NCI-H2029 treated with DMSO at 0.1 percent for 48 hours (cell line): Measurements from ENCODE around the gene ZMIZ1.
"Not testable (repeated sequence)": the region's sequence is repeated elsewhere in the genome, so short reads cannot be mapped to it uniquely, and the experiment has no call there.

Experiments used
- DNase-seq: peaks from one replicate; lab custom pipeline; 2025; lab: John Stamatoyannopoulos, UW

ZMIZ1 gene

GRCh38 chr10:79268161-79268601 is 199.4 kb downstream of the ZMIZ1 start:
- DNase-seq: no peak

- DNase-seq: no peak
Measured at GRCh38 chr10:79268742-79269141, 200.0 kb downstream of the ZMIZ1 start.

DNA sequence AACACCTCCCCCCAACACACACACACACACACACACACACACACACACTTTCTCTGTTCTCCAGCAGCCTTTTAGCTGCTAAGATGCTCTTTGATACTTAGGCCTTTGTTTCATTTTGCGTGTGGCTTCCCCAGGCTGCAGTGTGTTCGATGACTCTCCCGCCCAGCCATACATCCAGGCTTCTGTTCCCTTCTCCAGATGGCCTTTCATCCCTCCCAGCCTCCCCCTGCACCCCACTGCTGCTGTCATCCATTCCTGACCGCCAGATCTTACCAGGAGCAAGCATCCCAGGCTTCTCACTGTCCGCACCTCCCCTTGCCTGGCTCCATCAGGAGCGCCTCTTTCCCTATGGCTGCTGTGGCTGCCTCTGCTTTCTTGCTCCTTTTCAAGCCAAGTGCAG is 200.7 kb downstream of the ZMIZ1 start:
- no peak for DNase-seq

DNA sequence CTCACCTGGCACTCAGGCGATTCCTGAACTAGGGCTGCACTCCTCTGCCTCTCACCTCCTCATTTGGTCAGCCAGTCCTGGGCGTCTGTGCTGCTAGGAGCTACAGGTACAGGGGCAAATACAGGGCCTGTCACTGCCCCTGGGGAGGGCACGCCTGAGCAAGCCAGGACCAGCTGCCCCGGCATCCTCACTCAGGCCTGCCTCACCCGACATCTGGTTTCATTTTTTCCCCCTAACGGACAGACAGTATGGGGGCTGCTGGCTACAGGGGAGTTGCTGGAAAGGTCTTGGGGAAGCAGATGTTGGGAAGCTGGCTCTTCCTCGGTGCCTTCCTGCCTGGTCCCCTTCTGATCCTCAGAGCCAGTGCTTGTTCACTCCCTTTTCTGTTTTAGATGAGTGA is 201.2 kb downstream of the ZMIZ1 start:
- no peak for DNase-seq

DNA sequence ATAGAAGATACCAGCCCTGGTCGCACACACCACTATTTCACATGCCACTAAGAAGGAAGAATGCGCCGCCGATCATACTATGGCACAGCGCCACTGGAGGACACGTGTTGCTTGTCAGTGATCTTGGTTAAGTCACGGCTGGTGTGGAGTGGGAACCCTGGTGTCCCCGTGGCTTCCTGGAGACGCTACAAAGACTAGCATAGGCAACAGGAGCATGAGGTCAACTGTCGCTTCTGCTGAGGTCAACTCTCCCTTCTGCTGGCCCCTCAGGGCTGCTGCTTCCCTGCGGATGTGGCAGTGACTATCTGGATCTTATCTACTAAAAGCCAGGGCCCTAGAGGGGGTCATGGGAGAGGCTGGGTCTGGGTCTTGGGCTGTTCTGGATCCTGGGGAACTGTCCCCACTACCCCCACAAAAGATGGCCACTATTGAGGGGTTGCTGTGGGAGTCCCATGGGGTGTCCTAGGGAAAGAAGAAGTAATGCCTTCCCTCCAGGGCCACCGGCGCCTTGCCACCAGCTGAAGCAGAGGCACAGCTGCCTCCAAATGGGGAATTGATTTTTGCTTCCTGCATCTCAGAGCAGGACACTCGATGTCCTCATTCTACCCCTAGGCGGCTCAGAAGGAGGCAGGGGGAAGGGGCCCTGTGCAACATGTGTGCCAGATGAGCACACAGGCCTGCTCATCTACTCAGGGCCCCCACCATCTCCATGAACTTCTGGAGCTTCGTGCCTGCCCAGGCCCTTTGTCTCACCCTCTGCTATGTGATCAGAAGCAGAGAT is 201.9 kb downstream of the ZMIZ1 start:
- no peak for DNase-seq

GRCh38 chr10:79272353-79272752 is 203.6 kb downstream of the ZMIZ1 start:
- DNase-seq: no peak

GRCh38 chr10:79273604-79274003 is 204.8 kb downstream of the ZMIZ1 start:
- no peak for DNase-seq

GRCh38 chr10:79274279-79275104 is 205.7 kb downstream of the ZMIZ1 start:
- DNase-seq: peak; percentile 53

GRCh38 chr10:79275105-79275430 is 206.3 kb downstream of the ZMIZ1 start:
- no peak for DNase-seq

DNA sequence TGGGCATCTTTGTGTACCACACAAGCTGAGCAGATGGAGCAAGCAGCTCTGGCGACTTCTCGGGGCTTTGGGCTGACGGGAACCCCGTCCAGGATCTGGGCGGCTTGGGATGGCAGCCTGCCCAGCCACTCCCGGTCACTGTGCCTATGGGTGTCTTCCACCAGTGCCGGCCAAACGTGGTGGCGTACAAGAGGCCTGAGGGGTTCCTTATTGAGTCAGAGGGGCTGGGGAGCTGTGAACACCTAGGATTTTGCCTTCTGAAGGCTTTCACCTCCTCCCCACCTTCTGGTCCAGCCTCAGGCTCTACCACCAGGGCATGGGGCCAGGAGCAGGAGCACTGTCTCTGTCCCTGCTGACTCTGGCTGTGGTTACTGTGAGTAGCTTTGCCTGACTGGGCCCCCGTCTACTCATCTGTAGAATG is 206.7 kb downstream of the ZMIZ1 start:
- DNase-seq: no peak

GRCh38 chr10:79277579-79278269 is 209.0 kb downstream of the ZMIZ1 start:
- no peak for DNase-seq

DNA sequence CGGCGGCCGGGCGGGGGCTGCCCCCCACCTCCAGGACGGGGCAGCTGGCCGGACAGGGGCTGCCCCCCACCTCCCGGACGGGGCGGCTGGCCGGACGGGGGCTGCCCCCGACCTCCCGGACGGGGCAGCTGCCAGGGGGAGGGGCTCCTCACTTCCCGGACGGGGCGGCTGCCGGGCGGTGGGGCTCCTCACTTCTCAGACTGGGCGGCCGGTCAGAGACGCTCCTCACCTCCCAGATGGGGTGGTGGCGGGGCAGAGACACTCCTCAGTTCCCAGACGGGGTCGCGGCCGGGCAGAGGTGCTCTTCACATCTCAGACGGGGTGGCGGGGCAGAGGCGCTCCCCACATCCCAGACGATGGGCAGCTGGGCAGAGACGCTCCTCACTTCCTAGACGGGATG is 210.3 kb downstream of the ZMIZ1 start:
- DNase-seq: not testable (repeated sequence)

GRCh38 chr10:79280956-79281355 is 212.2 kb downstream of the ZMIZ1 start:
- DNase-seq: no peak

GRCh38 chr10:79282388-79282787 is 213.6 kb downstream of the ZMIZ1 start:
- DNase-seq: no peak

- DNase-seq: no peak
Measured at GRCh38 chr10:79283616-79284015, 214.8 kb downstream of the ZMIZ1 start.

DNA sequence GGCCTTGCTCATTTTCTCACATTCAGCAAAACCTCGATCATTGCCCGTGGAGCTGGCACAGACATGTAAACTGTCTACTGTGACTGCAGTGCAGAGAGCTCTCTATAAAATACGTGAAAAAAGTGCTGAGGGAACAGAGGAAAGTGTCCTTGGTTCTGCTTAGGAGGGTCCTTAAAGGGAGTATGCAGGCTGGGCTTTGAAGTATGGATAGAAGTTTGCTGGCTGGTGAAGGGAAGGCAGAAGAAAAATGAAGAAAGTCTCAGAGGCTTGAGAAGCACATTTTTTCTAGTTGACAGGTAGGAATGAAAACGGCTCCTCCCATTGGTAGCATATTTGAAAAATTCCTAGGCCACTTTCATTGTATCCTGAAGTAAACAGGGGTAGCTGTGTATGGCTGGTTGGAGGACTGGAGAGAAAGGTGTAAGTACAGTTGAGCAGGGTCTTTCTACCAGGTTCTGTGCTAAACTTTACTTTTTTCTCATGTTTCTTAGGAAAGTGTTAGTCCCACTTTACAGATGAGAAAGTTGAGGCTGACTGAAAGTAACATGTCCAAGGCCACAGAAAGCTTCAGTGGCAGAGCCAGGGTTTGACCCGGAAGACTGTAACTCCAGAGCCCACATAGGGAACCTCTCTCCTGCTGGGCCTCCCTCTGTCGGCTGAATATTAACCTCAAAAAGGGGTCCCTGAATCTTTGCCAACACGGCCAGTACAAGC is 215.5 kb downstream of the ZMIZ1 start:
- DNase-seq: no peak

DNA sequence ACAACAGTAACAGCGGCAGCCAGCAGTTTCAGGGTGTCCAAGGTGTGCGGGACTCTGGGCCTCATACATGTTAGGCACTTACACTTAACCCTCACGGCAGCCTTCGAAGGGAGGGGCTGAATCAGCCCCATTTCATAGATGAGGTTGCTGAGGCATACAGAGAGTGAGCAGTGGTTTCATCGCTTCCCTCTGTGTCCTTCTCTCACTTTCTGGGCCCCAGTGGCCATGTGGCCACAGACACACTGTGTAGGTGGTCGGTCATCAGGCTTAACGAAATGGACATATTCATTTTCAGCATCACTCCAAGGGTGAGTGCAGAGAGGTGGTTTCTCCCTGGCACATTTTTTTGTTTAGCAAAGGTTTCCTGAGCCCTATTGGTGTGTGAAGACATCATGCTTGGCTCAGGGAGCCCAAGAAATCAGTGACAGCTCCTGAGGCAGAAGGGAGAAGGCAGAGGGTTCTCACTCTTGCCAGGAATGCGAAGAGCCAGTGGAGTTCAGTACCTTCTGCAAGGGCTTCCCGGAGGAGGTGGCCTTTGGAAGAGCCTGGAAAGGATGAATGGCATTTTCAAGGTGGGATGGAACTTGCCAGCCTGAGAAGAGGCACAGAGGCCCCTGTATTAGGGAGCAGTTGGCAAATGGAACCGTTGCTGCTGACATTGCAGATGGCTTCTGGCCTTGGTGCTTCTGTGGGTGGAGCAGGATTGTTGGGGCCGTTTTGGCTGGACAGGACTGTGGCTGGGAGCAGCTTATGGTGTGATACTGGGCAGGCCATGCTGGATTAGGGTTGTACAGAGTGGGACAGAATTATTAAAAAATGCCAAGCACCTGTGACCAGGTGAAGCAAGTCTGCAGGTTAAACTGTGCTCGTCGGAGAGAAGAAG is 216.8 kb downstream of the ZMIZ1 start:
- no peak for DNase-seq

DNA sequence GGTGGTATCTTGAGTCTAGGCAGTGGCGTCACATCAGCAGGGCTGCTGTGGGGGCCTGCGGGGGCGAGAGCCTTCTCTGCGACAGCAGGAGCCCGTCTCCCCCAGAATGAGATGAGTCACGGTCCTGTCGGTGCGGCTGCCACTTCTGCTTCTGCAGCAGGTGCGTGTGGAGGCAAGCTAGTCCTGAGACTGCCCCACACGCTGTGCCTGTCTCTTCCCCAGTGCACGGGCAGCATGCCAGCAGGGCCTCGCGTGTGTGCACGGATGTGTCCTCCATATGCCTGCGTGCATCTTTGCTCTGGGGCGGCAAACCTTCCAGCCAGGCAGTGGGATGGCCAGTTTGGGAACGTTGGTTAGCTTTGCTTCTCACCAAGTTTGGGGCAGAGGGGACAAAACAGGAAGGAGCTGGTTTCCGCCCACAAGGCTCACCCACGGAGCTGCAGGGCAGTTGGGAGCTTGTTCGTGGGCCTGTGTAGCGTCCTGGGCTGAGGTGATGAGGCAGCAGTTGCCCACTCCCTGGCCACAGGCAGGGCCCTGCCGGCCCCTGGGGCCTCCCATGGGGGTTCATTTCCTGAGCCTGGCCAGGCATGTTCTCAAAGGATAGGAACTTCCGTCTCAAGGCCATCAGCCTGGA is 217.7 kb downstream of the ZMIZ1 start:
- no peak for DNase-seq

DNA sequence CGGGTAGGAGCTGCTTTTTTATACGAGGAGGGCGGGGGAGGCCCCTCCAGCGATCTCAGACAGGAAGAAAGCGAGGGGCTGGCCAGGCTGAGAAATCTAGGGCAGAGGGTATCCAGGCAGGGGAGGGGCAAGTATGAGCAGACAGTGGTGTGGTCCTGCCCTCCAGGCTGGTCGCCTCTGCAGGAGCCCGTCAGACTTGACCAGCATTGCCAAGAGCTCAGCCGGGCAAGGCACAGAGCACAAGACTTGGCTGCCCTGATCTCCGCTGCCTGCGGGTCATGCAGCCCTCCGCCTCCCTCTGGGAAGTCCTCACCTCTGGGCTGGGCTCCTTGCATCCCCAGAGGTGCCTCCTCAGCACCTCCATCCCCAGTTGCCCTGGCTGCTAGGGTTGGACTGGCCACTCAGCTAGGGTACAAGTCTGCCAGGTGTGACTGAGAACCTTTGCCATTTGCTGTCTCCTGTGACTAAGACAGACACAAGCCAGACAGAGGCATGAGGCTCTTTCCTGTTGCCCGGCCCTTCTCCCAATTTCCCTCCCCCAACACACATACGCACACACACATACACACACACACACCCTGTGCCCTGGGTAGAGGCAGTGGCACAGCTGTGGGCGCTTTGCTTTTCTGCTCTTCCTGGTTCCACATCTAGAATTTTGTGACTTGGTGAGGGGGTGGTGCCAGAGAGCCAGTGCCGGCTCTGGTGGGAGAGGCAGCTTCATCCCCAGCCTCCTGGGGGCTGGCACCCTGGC is 219.4 kb downstream of the ZMIZ1 start:
- DNase-seq: no peak

GRCh38 chr10:79289801-79290200 is 221.0 kb downstream of the ZMIZ1 start:
- no peak for DNase-seq
